GM12878 (cell line): Measurements from ENCODE around the gene ZFP62. TPM values are rescaled to one million over a fixed set of nuclear protein-coding genes. Genes with fewer than 3 reads are reported as not detected.

ENCODE experiments used
- ATAC-seq: fragments of 200-7000 bp; cut with Tn5 transposase; 3 replicates; pipeline ENCODE4 v1.9.1; 2020; ENCODE audit warnings: mild to moderate bottlenecking, moderate library complexity
- BruUV-seq: library from RNA; stranded (reverse); fragments of 400-500 nt; replicated peaks from 2 replicates; lab custom pipeline; 2021; lab: Mats Ljungman, UMichigan
- CTCF ChIA-PET: fragments of 300-600 bp; sonication (Branson Sonifier 250); formaldehyde crosslinking; extraction: SDS; loops from one replicate; lab custom pipeline; 2021; ENCODE audit warnings: inconsistent platforms; lab: Yijun Ruan, JAX
- POLR2A ChIA-PET: fragments of 350-600 bp; formaldehyde crosslinking; extraction: SDS; loops from one replicate; lab custom pipeline; 2021; ENCODE audit warnings: inconsistent platforms; lab: Charles Lee
- RAD21 ChIA-PET: fragments of 300-600 bp; sonication (Branson Sonifier 250); formaldehyde crosslinking; loops from one replicate; lab custom pipeline; 2023; ENCODE audit warnings: antibody characterized with exemption; ENCODE audit not compliant: unreplicated experiment; lab: Charles Lee
- SMC1A ChIA-PET: fragments of 300-600 bp; sonication (Branson Sonifier 250); formaldehyde crosslinking; loops from one replicate; lab custom pipeline; 2023; ENCODE audit not compliant: unreplicated experiment, uncharacterized antibody; lab: Charles Lee
- DNase-seq: peaks from one replicate; pipeline ENCODE4 v3.0.0-alpha.2; 2011; ENCODE audit warnings: low read depth, low spot score
- FAIRE-seq: peaks from 3 replicates; lab custom pipeline; 2011; peaks lifted over from hg19 to GRCh38; lab: Jason Lieb, UNC
- H2AFZ ChIP-seq: 2 replicates; pipeline ENCODE4 v1.6.0; 2011; ENCODE audit warnings: low read depth, low read length, control low read depth; ENCODE audit not compliant: control insufficient read depth
- H3K27ac ChIP-seq: 2 replicates; pipeline ENCODE4 v1.5.1; 2011; ENCODE audit warnings: control low read depth; ENCODE audit not compliant: control insufficient read depth, insufficient read depth
- H3K27me3 ChIP-seq, 2 experiments: replicated peaks in 1 of 2; 2 replicates each; pipeline versions ENCODE4 v1.6.0 to v1.6.1; 2011; ENCODE audit warnings: low read length in 1 of 2; ENCODE audit not compliant: control insufficient read depth in 2 of 2, insufficient read depth in 2 of 2
- H3K36me3 ChIP-seq, 2 experiments: 2 replicates each; pipeline ENCODE4 v1.5.1; 2011; ENCODE audit warnings: low read length in 1 of 2; ENCODE audit not compliant: control insufficient read depth in 2 of 2, insufficient read depth in 2 of 2
- H3K4me1 ChIP-seq: 2 replicates; pipeline ENCODE4 v1.6.1; 2011; ENCODE audit warnings: mild to moderate bottlenecking, low read length, moderate library complexity, mixed read lengths; ENCODE audit not compliant: control insufficient read depth, insufficient read depth
- H3K4me2 ChIP-seq: 2 replicates; pipeline ENCODE4 v1.6.0; 2011; ENCODE audit warnings: control low read depth; ENCODE audit not compliant: control insufficient read depth, insufficient read depth
- H3K4me3 ChIP-seq: fragments of 200-600 bp; sonication (generic); 2 replicates; pipeline ENCODE4 v1.5.1; 2016
- H3K79me2 ChIP-seq: 2 replicates; pipeline ENCODE4 v1.6.0; 2011; ENCODE audit warnings: low read length; ENCODE audit not compliant: control insufficient read depth, insufficient read depth
- H3K9ac ChIP-seq: 2 replicates; pipeline ENCODE4 v1.8.0; 2011; ENCODE audit warnings: low read length, control low read depth, mixed read lengths; ENCODE audit not compliant: control insufficient read depth, insufficient read depth
- H3K9me3 ChIP-seq: replicated peaks from 3 replicates; pipeline ENCODE4 v1.5.1; 2011; ENCODE audit warnings: mild to moderate bottlenecking, low read length; ENCODE audit not compliant: control insufficient read depth, insufficient read depth
- H4K20me1 ChIP-seq: 2 replicates; pipeline ENCODE4 v1.6.0; 2011; ENCODE audit not compliant: control insufficient read depth, insufficient read depth
- DPF2 ChIP-seq: fragments of 450-650 bp; IDR thresholded peaks from 2 replicates; pipeline ENCODE4 v1.6.1; 2017; ENCODE audit warnings: mild to moderate bottlenecking
- EED ChIP-seq: sonication (generic); IDR thresholded peaks from 2 replicates; pipeline ENCODE4 v1.6.1; 2016; ENCODE audit warnings: antibody characterized with exemption, low read depth
- IKZF1 ChIP-seq: fragments of 450-650 bp; conservative IDR thresholded peaks from 2 replicates; pipeline ENCODE4 v1.6.1; 2017; ENCODE audit warnings: antibody characterized with exemption, mild to moderate bottlenecking
- MEF2B ChIP-seq: fragments of 450-650 bp; IDR thresholded peaks from 2 replicates; pipeline ENCODE4 v1.6.1; 2018; ENCODE audit warnings: mild to moderate bottlenecking, moderate library complexity; ENCODE audit not compliant: partially characterized antibody, poor library complexity, severe bottlenecking
- RCOR1 ChIP-seq: conservative IDR thresholded peaks from 2 replicates; pipeline ENCODE4 v1.6.1; 2012; ENCODE audit warnings: low read depth, low read length, improper control_type of control experiment
- RUNX3 ChIP-seq: IDR thresholded peaks from 2 replicates; pipeline ENCODE4 v1.6.1; 2012; ENCODE audit warnings: low read length, inconsistent platforms
- SP1 ChIP-seq: IDR thresholded peaks from one replicate; pipeline ENCODE4 v1.6.1; 2011; ENCODE audit warnings: low read depth, low read length
- YY1 ChIP-seq: IDR thresholded peaks from 2 replicates; pipeline ENCODE4 v1.6.1; 2011; ENCODE audit warnings: low read depth, mild to moderate bottlenecking, low read length
- ZNF687 ChIP-seq: fragments of 450-650 bp; IDR thresholded peaks from 2 replicates; pipeline ENCODE4 v1.6.1; 2017; ENCODE audit warnings: mild to moderate bottlenecking, moderate library complexity
- WGBS: methylation state at CpG from one replicate; pipeline ENCODE4 v1.1.6; 2016; ENCODE audit warnings: low lambda C conversion rate; ENCODE audit not compliant: insufficient replicate concordance, insufficient coverage; ENCODE audit errors: missing lambda C conversion rate; 5-methylcytosine and 5-hydroxymethylcytosine counted together
- in situ Hi-C: fragments of 300-500 bp; cut with MboI; formaldehyde crosslinking; loops from 9 replicates; pipeline ENCODE4 v1.14.3; 2018; ENCODE audit warnings: mixed read lengths
- intact Hi-C: fragments of 100-400 bp; cut with micrococcal nuclease; formaldehyde crosslinking; loops from one replicate; pipeline ENCODE4 v1.14.2; 2022; ENCODE audit not compliant: unreplicated experiment
- polyA plus RNA-seq, 11 experiments: library from polyadenylated mRNA; depleted of rRNA in 4 of 11; unstranded in 6 of 11; stranded (reverse) in 5 of 11; fragments of >200 nt; fragmentation: Nextera tagmentation in 4 of 11; fragmentation: Illumina TruSeq in 1 of 11; extraction: Ambion mirVana in 4 of 11; extraction: Trizol in 1 of 11; gene quantifications; 1 replicate in 1 of 11; 2 replicates in 10 of 11; pipeline versions ENCODE4 v1.2.1 to v1.2.3, GENCODE V29; 2011 to 2016; ENCODE audit warnings: inconsistent platforms in 2 of 11, missing spikeins in 2 of 11, low read depth in 1 of 11
- total RNA-seq, 4 experiments: library from RNA; depleted of rRNA in 3 of 4; stranded (reverse); fragments of >200 nt in 3 of 4; fragmentation: Illumina TruSeq in 1 of 4; extraction: Trizol in 1 of 4; gene quantifications; 2 replicates each; pipeline versions ENCODE4 v1.2.1 to v1.2.3, GENCODE V29; 2013 to 2021
- TF ChIP-seq, protein P1 (sequence below): fragments of 450-650 bp; IDR thresholded peaks from 2 replicates; pipeline ENCODE4 v1.6.1; 2017; ENCODE audit warnings: borderline replicate concordance
- TF ChIP-seq, protein P2 (sequence below): fragments of 450-650 bp; IDR thresholded peaks from 2 replicates; pipeline ENCODE4 v1.6.1; 2016; ENCODE audit warnings: mild to moderate bottlenecking, moderate library complexity, borderline replicate concordance

The ZFP62 gene
- total and polyA plus RNA-seq, 10 of the 15 experiments (the other 5 are each of a cell fraction or from before 2014, with no cell fraction given), result 9.2 to 39.7 (median 21.1) TPM

DNA sequence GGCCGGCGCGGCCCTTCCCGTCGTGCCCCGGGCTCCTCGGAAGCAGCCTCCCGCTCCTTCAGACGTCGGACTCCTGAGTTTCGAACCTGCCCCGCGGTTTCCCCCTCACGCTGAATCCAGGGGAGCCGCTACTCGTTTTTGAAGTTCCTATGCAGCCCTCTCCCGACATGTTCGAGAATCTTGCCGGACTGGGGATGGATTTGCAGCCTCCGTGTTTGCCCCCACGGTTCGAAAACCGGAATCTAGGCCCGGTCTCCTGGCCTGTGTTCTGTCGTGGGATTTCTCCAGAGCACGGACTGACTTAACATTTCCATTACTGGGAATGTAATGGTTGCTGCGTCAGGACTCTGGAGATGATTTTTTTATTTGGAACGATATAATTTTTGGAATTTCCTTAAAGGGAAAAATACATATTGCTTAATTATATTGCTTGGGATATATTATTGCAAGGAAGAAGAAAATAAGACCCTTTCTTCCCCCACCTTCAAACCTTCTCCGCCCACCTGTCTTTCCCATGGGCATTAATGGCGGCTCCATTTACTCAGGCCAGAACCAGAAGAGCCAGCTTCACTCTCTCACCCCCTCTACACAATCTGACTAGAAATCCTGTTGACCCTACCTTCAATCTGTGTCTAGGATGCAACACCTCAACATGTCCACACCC, 50.0 kb downstream of the ZFP62 start:
- Histone ChIP-seq H3K27ac (peak overlapping the region; percentile 95), H3K4me2 (peak overlapping the region; percentile 93), H3K27me3 (no peaks in the 10 kb centered on the region), H3K9ac (peak overlapping the region; percentile 90), H3K36me3 (no peaks in the 10 kb centered on the region; a peak in 1 of 4 replicates), H4K20me1 (no peaks in the 10 kb centered on the region), H3K79me2 (peaks cover 46% of the 10 kb centered on the region), H2AFZ (peak overlapping the region; percentile 68), H3K4me1 (peaks cover 38% of the 10 kb centered on the region), H3K4me3 (peak overlapping the region; percentile 75), H3K9me3 (no peaks in the 10 kb centered on the region)
- DNase-seq, result no peak
- BruUV-seq, result TSS peak; percentile 91
- intact Hi-C loops, result loop anchor here (2.0 kb wide), 2 partner anchors 20 to 50 kb away; partner anchors contain the start of gene ZFP62
- no peak for ATAC-seq
- WGBS, result 2% methylated on average over 27 of the region's 30 CpGs
- FAIRE-seq, result no peak
- in situ Hi-C loops, result loop anchor here (25.0 kb wide), 1 partner anchor 999 kb away; the partner anchor contains the start of genes MGAT4B and SQSTM1
- RAD21 ChIA-PET, result interaction anchor here (0.8 to 9.0 kb wide), 5 partner anchors 9 to 51 kb away, joined by 3 to 70 read pairs (median 4); no protein-coding TSS in a partner anchor
- CTCF ChIA-PET, result interaction anchor here (1.0 to 4.0 kb wide), 3 partner anchors 9 to 58 kb away, joined by 3 to 23 read pairs (median 7); partner anchors contain the start of gene MGAT1
- SMC1A ChIA-PET, result interaction anchor here (0.7 to 4.5 kb wide), 5 partner anchors 10 to 26 kb away, joined by 3 to 28 read pairs (median 6); no protein-coding TSS in a partner anchor
- POLR2A ChIA-PET, result interaction anchor here (0.6 to 4.8 kb wide), 5 partner anchors 8 to 57 kb away, joined by 3 to 38 read pairs (median 4); no protein-coding TSS in a partner anchor
- TF ChIP-seq, protein P1, sequence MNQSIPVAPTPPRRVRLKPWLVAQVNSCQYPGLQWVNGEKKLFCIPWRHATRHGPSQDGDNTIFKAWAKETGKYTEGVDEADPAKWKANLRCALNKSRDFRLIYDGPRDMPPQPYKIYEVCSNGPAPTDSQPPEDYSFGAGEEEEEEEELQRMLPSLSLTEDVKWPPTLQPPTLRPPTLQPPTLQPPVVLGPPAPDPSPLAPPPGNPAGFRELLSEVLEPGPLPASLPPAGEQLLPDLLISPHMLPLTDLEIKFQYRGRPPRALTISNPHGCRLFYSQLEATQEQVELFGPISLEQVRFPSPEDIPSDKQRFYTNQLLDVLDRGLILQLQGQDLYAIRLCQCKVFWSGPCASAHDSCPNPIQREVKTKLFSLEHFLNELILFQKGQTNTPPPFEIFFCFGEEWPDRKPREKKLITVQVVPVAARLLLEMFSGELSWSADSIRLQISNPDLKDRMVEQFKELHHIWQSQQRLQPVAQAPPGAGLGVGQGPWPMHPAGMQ, result no peak
- TF ChIP-seq YY1, result peak; percentile 70
- TF ChIP-seq, protein P2, sequence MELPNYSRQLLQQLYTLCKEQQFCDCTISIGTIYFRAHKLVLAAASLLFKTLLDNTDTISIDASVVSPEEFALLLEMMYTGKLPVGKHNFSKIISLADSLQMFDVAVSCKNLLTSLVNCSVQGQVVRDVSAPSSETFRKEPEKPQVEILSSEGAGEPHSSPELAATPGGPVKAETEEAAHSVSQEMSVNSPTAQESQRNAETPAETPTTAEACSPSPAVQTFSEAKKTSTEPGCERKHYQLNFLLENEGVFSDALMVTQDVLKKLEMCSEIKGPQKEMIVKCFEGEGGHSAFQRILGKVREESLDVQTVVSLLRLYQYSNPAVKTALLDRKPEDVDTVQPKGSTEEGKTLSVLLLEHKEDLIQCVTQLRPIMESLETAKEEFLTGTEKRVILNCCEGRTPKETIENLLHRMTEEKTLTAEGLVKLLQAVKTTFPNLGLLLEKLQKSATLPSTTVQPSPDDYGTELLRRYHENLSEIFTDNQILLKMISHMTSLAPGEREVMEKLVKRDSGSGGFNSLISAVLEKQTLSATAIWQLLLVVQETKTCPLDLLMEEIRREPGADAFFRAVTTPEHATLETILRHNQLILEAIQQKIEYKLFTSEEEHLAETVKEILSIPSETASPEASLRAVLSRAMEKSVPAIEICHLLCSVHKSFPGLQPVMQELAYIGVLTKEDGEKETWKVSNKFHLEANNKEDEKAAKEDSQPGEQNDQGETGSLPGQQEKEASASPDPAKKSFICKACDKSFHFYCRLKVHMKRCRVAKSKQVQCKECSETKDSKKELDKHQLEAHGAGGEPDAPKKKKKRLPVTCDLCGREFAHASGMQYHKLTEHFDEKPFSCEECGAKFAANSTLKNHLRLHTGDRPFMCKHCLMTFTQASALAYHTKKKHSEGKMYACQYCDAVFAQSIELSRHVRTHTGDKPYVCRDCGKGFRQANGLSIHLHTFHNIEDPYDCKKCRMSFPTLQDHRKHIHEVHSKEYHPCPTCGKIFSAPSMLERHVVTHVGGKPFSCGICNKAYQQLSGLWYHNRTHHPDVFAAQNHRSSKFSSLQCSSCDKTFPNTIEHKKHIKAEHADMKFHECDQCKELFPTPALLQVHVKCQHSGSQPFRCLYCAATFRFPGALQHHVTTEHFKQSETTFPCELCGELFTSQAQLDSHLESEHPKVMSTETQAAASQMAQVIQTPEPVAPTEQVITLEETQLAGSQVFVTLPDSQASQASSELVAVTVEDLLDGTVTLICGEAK, result 0 out of 2 replicates have a peak, but pooled peaks have one; percentile 45
- no peak for TF ChIP-seq MEF2B
- peak; percentile 17 for TF ChIP-seq SP1
- TF ChIP-seq DPF2, result peak; percentile 12; the same call in 1 of the 2 replicates
- 0 out of 2 replicates have a peak, but pooled peaks have one; percentile 7 for TF ChIP-seq ZNF687
- peak; percentile 31; the same call in 1 of the 2 replicates for TF ChIP-seq IKZF1
- no peak for TF ChIP-seq RUNX3
- peak; percentile 55; the same call in 1 of the 2 replicates for TF ChIP-seq EED
- TF ChIP-seq RCOR1, result 0 out of 2 replicates have a peak, but pooled peaks have one; percentile 4
